GM13976 (cell line): Measurements from ENCODE around the gene RNPEP.
"Not testable (repeated sequence)": the region's sequence is repeated elsewhere in the genome, so short reads cannot be mapped to it uniquely, and the experiment has no call there.

Experiments used
- DNase-seq: peaks from one replicate; pipeline ENCODE4 v3.0.0; 2012; ENCODE audit warnings: low spot score
- CTCF ChIP-seq: IDR thresholded peaks from 2 replicates; pipeline ENCODE4 v1.5.1; 2012; ENCODE audit warnings: borderline replicate concordance, mild to moderate bottlenecking; ENCODE audit not compliant: insufficient read depth; ENCODE audit errors: extremely low read depth, missing control alignments, control extremely low read depth
- in situ Hi-C: fragments of 300-500 bp; cut with MboI; formaldehyde crosslinking; loops from one replicate; pipeline ENCODE4 v1.12.0; 2022; ENCODE audit warnings: low sequenced_read_pairs, mixed read lengths, inconsistent platforms; ENCODE audit not compliant: unreplicated experiment

Gene RNPEP

GRCh38 chr1:202017749-202018467 is 35.5 kb downstream of the RNPEP start:
- DNase-seq, result no peak
- TF ChIP-seq CTCF, result no peak
- in situ Hi-C loops, result no loop called here

- no peak for TF ChIP-seq CTCF
- in situ Hi-C loops, result no loop called here
- DNase-seq, result no peak
Observed at GRCh38 chr1:202018468-202019234, 36.2 kb downstream of the RNPEP start.

- in situ Hi-C loops, result not testable (repeated sequence)
Observed at GRCh38 chr1:202019235-202019558, 36.7 kb downstream of the RNPEP start.

GRCh38 chr1:202023001-202023433 is 40.6 kb downstream of the RNPEP start:
- in situ Hi-C loops, result no loop called here
- DNase-seq, result no peak
- no peak for TF ChIP-seq CTCF

More at GRCh38 chr1:202019235-202019558, 36.7 kb downstream of the RNPEP start:
- DNase-seq, result not testable (repeated sequence)

- no peak for TF ChIP-seq CTCF
- in situ Hi-C loops, result no loop called here
- DNase-seq, result no peak
Observed at GRCh38 chr1:202029171-202029665, 46.8 kb downstream of the RNPEP start.

- TF ChIP-seq CTCF, result no peak
- in situ Hi-C loops, result no loop called here
- DNase-seq, result no peak
Observed at GRCh38 chr1:202029727-202030126, 47.3 kb downstream of the RNPEP start.

- TF ChIP-seq CTCF, result no peak
- in situ Hi-C loops, result no loop called here
- no peak for DNase-seq
Observed at GRCh38 chr1:202031796-202032195, 49.3 kb downstream of the RNPEP start.
